K562 (cell line): ENCODE data around the gene MCMBP. TPM values are rescaled to one million over a fixed set of nuclear protein-coding genes. Genes with fewer than 3 reads are reported as not detected.

Experiments used
- ATAC-seq: fragments of 200-7000 bp; cut with Tn5 transposase; 3 replicates; pipeline ENCODE4 v1.9.1; 2020; ENCODE audit warnings: moderate library complexity
- BruUV-seq: library from RNA; stranded (reverse); fragments of 400-500 nt; replicated peaks from 2 replicates; lab custom pipeline; 2021; lab: Mats Ljungman, UMichigan
- CTCF ChIA-PET: fragments of 300-600 bp; formaldehyde crosslinking; extraction: SDS; loops from one replicate; lab custom pipeline; 2021; ENCODE audit warnings: low intra/inter-chr PET ratio; lab: Yijun Ruan, JAX
- POLR2A ChIA-PET: fragments of 300-600, 350-650 bp; sonication (Branson Sonifier 250); formaldehyde crosslinking; extraction: SDS; loops from one replicate; lab custom pipeline; 2021; ENCODE audit warnings: antibody characterized with exemption, inconsistent platforms; lab: Yijun Ruan, JAX
- DNase-seq, 4 experiments: peaks; one replicate each; pipeline versions ENCODE4 v3.0.0 to v3.0.0-alpha.2; 2011 to 2018; ENCODE audit warnings: low spot score in 3 of 4, mixed read lengths in 3 of 4; ENCODE audit errors: extremely low read depth in 1 of 4
- FAIRE-seq: peaks from 2 replicates; lab custom pipeline; 2011; peaks lifted over from hg19 to GRCh38; lab: Jason Lieb, UNC
- H2AFZ ChIP-seq: 2 replicates; pipeline ENCODE4 v1.6.0; 2011; ENCODE audit warnings: low read depth, low read length, control low read depth, inconsistent platforms
- H3K27ac ChIP-seq: fragments of 200-600 bp; 3 replicates; pipeline ENCODE4 v1.8.0; 2011; ENCODE audit warnings: low read depth, mild to moderate bottlenecking, control low read depth, inconsistent platforms, low read length, moderate library complexity, mixed read lengths; ENCODE audit errors: extremely low read depth
- H3K27me3 ChIP-seq, 2 experiments: fragments of 300-600 bp in 1 of 2; 2 replicates in 1 of 2; 3 replicates in 1 of 2; pipeline versions ENCODE4 v1.6.0 to v1.8.0; 2011; ENCODE audit warnings: inconsistent platforms in 2 of 2, low read length in 2 of 2, mild to moderate bottlenecking in 1 of 2, mixed read lengths in 1 of 2, moderate library complexity in 1 of 2; ENCODE audit not compliant: control insufficient read depth in 2 of 2, insufficient read depth in 2 of 2
- H3K36me3 ChIP-seq: fragments of 300-600 bp; 3 replicates; pipeline ENCODE4 v1.8.0; 2011; ENCODE audit warnings: mild to moderate bottlenecking, low read length, inconsistent platforms; ENCODE audit not compliant: control insufficient read depth, insufficient read depth
- H3K4me1 ChIP-seq, 2 experiments: fragments of 200-600 bp in 1 of 2; replicated peaks in 1 of 2; 2 replicates in 1 of 2; 3 replicates in 1 of 2; pipeline versions ENCODE4 v1.5.1 to v1.8.0; 2011; ENCODE audit warnings: inconsistent platforms in 2 of 2, low read length in 2 of 2, mild to moderate bottlenecking in 1 of 2, mixed read lengths in 1 of 2, moderate library complexity in 1 of 2; ENCODE audit not compliant: control insufficient read depth in 2 of 2, insufficient read depth in 2 of 2
- H3K4me2 ChIP-seq: 2 replicates; pipeline ENCODE4 v1.6.1; 2011; ENCODE audit warnings: low read length, control low read depth, inconsistent platforms, mixed read lengths; ENCODE audit not compliant: insufficient read depth
- H3K4me3 ChIP-seq: fragments of 200-600 bp; sonication (generic), shearing (Covaris generic); 2 replicates; pipeline ENCODE4 v1.5.1; 2016; ENCODE audit warnings: control low read depth, inconsistent platforms
- H3K79me2 ChIP-seq: fragments of 200-600 bp; 3 replicates; pipeline ENCODE4 v1.8.0; 2011; ENCODE audit warnings: low read length, inconsistent platforms; ENCODE audit not compliant: control insufficient read depth, insufficient read depth
- H3K9ac ChIP-seq, 2 experiments: 2 replicates each; pipeline versions ENCODE4 v1.6.0 to v1.6.1; 2011; ENCODE audit warnings: low read depth in 2 of 2, low read length in 2 of 2, control low read depth in 1 of 2, inconsistent platforms in 1 of 2, mild to moderate bottlenecking in 1 of 2, mixed read lengths in 1 of 2; ENCODE audit not compliant: insufficient read depth in 1 of 2
- H3K9me1 ChIP-seq: one replicate; pipeline ENCODE4 v1.6.0; 2011; ENCODE audit warnings: inconsistent platforms, mild to moderate bottlenecking, low read length, moderate library complexity; ENCODE audit not compliant: control insufficient read depth, insufficient read depth
- H3K9me3 ChIP-seq: replicated peaks from 2 replicates; pipeline ENCODE4 v1.5.1; 2011; ENCODE audit warnings: low read depth, low read length, inconsistent platforms; ENCODE audit not compliant: control insufficient read depth, insufficient read depth
- H4K20me1 ChIP-seq: replicated peaks from 2 replicates; pipeline ENCODE4 v1.6.1; 2011; ENCODE audit warnings: low read length, inconsistent platforms, mixed read lengths; ENCODE audit not compliant: control insufficient read depth, insufficient read depth
- CCNT2 ChIP-seq: IDR thresholded peaks from 2 replicates; pipeline ENCODE4 v1.6.1; 2011; ENCODE audit warnings: borderline replicate concordance, low read depth, mild to moderate bottlenecking, moderate library complexity, mixed read lengths, low read length; ENCODE audit not compliant: insufficient read length; ENCODE audit errors: extremely low read depth
- HNRNPK ChIP-seq: fragments of 200-400 bp; formaldehyde crosslinking; IDR thresholded peaks from one replicate; pipeline ENCODE4 v1.6.1; 2018; ENCODE audit warnings: mild to moderate bottlenecking, low read depth, low read length; ENCODE audit not compliant: poor library complexity, severe bottlenecking
- IRF2 ChIP-seq: sonication (generic); formaldehyde crosslinking; IDR thresholded peaks from 2 replicates; pipeline ENCODE4 v1.8.1; 2022; ENCODE audit warnings: mild to moderate bottlenecking, missing genetic modification reagents
- OTX1 ChIP-seq: fragments of 450-650 bp; formaldehyde crosslinking; IDR thresholded peaks from 2 replicates; pipeline ENCODE4 v1.4.0; 2022; ENCODE audit warnings: mild to moderate bottlenecking
- PYGO2 ChIP-seq: fragments of 450-650 bp; IDR thresholded peaks from 2 replicates; pipeline ENCODE4 v1.6.1; 2016; ENCODE audit warnings: mild to moderate bottlenecking, missing genetic modification characterization, moderate library complexity, missing compliant biosample characterization
- RNF2 ChIP-seq: sonication (generic); IDR thresholded peaks from 2 replicates; pipeline ENCODE4 v1.6.1; 2016
- TEAD4 ChIP-seq, 2 experiments: sonication (generic) in 1 of 2; formaldehyde crosslinking in 1 of 2; IDR thresholded peaks; 2 replicates each; pipeline versions ENCODE4 v1.6.1 to v1.8.0; 2012 to 2022; ENCODE audit warnings: borderline replicate concordance in 1 of 2, inconsistent platforms in 1 of 2, low read length in 1 of 2, mild to moderate bottlenecking in 1 of 2, missing genetic modification reagents in 1 of 2
- ZNF766 ChIP-seq: fragments of 200-800 bp; sonication (Bioruptor generic); conservative IDR thresholded peaks from 2 replicates; pipeline ENCODE4 v1.6.1; 2016; ENCODE audit warnings: missing genetic modification characterization, missing compliant biosample characterization
- in situ Hi-C: fragments of 300-500 bp; cut with MboI; formaldehyde crosslinking; loops from 4 replicates; pipeline ENCODE4 v1.15.0; 2018; ENCODE audit warnings: inconsistent platforms, mixed read lengths
- intact Hi-C: fragments of 100-400 bp; cut with micrococcal nuclease; formaldehyde crosslinking; loops from 2 replicates; pipeline ENCODE4 v1.14.2; 2022
- polyA plus RNA-seq, 8 experiments: library from polyadenylated mRNA; depleted of rRNA in 4 of 8; stranded (reverse) in 5 of 8; unstranded in 3 of 8; fragments of >200 nt; fragmentation: Nextera tagmentation in 2 of 8; fragmentation: Illumina TruSeq in 1 of 8; extraction: Ambion mirVana in 2 of 8; extraction: Trizol in 1 of 8; gene quantifications; 2 replicates each; pipeline versions ENCODE4 v1.2.1 to v1.2.3, GENCODE V29; 2011 to 2014; ENCODE audit warnings: inconsistent platforms in 1 of 8, missing spikeins in 1 of 8
- total RNA-seq, 7 experiments: library from RNA; depleted of rRNA in 6 of 7; stranded (reverse); fragments of >200 nt in 6 of 7; fragmentation: Illumina TruSeq in 2 of 7; extraction: Trizol in 2 of 7; gene quantifications; 2 replicates each; pipeline versions ENCODE4 v1.2.1 to v1.2.3, GENCODE V29; 2011 to 2021; ENCODE audit warnings: low replicate concordance in 1 of 7
- TF ChIP-seq, protein P1 (sequence below): fragments of 450-650 bp; IDR thresholded peaks from 2 replicates; pipeline ENCODE4 v1.6.1; 2016; ENCODE audit warnings: antibody characterized with exemption
- TF ChIP-seq, protein P2 (sequence below), 2 experiments: fragments of 450-650 bp in 1 of 2; IDR thresholded peaks; 2 replicates each; pipeline ENCODE4 v1.6.1; 2011 to 2017; ENCODE audit warnings: low read depth in 2 of 2, antibody characterized with exemption in 1 of 2, borderline replicate concordance in 1 of 2, low read length in 1 of 2, mild to moderate bottlenecking in 1 of 2, mixed read lengths in 1 of 2; ENCODE audit not compliant: control insufficient read depth in 1 of 2

Gene MCMBP
- total and polyA plus RNA-seq, 9 of the 15 experiments (the other 6 are each of a cell fraction or from before 2014, with no cell fraction given): 11.2 to 74.3 (median 50.5) TPM

DNA sequence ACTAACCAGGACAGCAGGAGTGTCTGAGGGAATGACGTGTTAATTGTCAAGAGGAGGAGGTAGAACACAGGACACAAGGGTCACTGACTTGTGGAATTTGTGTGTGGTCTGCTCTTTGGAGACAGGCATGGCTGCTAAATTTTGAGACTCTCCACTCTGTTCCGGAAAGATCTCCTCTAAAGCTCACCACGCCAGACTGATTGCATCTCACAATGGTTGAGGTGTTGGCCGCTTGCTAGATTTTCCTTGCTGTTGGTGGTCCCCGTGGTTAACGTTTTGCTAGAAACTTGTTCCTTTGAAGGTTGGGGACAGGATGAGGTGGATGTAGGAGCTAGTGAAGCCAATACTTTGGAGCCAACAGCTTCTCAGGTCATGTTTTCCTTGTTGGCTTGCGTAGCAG, 57.0 kb downstream of the MCMBP start (continued):
- TF ChIP-seq, protein P1, sequence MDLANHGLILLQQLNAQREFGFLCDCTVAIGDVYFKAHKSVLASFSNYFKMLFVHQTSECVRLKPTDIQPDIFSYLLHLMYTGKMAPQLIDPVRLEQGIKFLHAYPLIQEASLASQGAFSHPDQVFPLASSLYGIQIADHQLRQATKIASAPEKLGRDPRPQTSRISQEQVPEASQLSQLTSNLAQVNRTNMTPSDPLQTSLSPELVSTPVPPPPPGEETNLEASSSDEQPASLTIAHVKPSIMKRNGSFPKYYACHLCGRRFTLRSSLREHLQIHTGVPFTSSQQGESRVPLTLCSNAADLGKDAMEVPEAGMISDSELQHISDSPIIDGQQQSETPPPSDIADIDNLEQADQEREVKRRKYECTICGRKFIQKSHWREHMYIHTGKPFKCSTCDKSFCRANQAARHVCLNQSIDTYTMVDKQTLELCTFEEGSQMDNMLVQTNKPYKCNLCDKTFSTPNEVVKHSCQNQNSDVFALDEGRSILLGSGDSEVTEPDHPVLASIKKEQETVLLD: no peak
- no peak for TF ChIP-seq IRF2 (CRISPR knock-in tag)
- TF ChIP-seq TEAD4 (IDR thresholded peaks at IDR 0.05; ENCODE audit: low read length): no peak
- no peak for TF ChIP-seq TEAD4 (CRISPR knock-in tag; IDR thresholded peaks at IDR 0.05; ENCODE audit: borderline replicate concordance)
- no peak for TF ChIP-seq OTX1 (CRISPR knock-in tag)

DNA sequence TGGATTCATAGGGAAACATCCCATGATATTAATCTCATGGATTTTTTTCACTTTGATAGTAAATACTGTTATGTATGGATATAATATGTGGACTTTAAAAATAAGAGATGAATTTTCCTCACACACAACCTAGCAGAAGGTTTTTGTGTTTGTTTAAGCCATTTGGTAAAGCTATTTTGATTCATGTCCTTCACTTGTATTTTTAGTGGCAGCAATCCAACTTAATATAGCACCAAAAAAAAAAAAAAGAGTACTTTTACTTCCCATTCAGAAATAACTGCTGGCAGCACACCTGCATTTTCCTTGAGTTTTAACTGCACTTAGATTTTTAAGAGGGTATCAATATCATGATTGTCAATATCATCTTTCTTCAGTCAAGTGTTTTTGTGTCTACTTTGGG, 60.0 kb downstream of the MCMBP start:
- H3K4me2 ChIP-seq: no peak overlapping the region
- CTCF ChIA-PET: no interaction called here

More for the DNA sequence above, 60.0 kb downstream of the MCMBP start:
- Histone ChIP-seq H3K9me1 (no peaks in the 10 kb centered on the region), H3K4me1 (no peaks in the 10 kb centered on the region), H2AFZ (no peak overlapping the region), H3K9me3 (no peaks in the 10 kb centered on the region), H3K27ac (no peak overlapping the region), H3K36me3 (no peaks in the 10 kb centered on the region), H3K9ac (no peak overlapping the region), H3K27me3 (no peaks in the 10 kb centered on the region), H3K4me3 (no peak overlapping the region), H3K79me2 (no peaks in the 10 kb centered on the region), H4K20me1 (no peaks in the 10 kb centered on the region)
- intact Hi-C loops (no loop called here), in situ Hi-C loops (no loop called here)
- BruUV-seq: no TSS peak
- ATAC-seq (no peak), FAIRE-seq (no peak), DNase-seq (no peak)
- TF ChIP-seq PYGO2 (no peak), CCNT2 (no peak), HNRNPK (no peak), ZNF766 (CRISPR knock-in tag) (no peak), RNF2 (no peak)
- TF ChIP-seq, protein P2, sequence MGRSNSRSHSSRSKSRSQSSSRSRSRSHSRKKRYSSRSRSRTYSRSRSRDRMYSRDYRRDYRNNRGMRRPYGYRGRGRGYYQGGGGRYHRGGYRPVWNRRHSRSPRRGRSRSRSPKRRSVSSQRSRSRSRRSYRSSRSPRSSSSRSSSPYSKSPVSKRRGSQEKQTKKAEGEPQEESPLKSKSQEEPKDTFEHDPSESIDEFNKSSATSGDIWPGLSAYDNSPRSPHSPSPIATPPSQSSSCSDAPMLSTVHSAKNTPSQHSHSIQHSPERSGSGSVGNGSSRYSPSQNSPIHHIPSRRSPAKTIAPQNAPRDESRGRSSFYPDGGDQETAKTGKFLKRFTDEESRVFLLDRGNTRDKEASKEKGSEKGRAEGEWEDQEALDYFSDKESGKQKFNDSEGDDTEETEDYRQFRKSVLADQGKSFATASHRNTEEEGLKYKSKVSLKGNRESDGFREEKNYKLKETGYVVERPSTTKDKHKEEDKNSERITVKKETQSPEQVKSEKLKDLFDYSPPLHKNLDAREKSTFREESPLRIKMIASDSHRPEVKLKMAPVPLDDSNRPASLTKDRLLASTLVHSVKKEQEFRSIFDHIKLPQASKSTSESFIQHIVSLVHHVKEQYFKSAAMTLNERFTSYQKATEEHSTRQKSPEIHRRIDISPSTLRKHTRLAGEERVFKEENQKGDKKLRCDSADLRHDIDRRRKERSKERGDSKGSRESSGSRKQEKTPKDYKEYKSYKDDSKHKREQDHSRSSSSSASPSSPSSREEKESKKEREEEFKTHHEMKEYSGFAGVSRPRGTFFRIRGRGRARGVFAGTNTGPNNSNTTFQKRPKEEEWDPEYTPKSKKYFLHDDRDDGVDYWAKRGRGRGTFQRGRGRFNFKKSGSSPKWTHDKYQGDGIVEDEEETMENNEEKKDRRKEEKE (IDR thresholded peaks at IDR 0.05; ENCODE audit: borderline replicate concordance in 1 of 2, control insufficient read depth in 1 of 2, low read depth in 2 of 2, low read length in 1 of 2): no peak
- POLR2A ChIA-PET: interaction anchor here (0.5 kb wide), 1 partner anchor 29 kb away, joined by 3 read pairs; no protein-coding TSS in a partner anchor
